CD4-positive, alpha-beta T cell treated with Interleukin-2 at 100 ng/mL for 4 hours (primary cell): Measurements from ENCODE around the gene INPP5A.

Source experiments
- DNase-seq: peaks from one replicate; pipeline ENCODE4 v3.0.0-alpha.2; 2020; ENCODE audit warnings: low spot score

Gene INPP5A

DNA sequence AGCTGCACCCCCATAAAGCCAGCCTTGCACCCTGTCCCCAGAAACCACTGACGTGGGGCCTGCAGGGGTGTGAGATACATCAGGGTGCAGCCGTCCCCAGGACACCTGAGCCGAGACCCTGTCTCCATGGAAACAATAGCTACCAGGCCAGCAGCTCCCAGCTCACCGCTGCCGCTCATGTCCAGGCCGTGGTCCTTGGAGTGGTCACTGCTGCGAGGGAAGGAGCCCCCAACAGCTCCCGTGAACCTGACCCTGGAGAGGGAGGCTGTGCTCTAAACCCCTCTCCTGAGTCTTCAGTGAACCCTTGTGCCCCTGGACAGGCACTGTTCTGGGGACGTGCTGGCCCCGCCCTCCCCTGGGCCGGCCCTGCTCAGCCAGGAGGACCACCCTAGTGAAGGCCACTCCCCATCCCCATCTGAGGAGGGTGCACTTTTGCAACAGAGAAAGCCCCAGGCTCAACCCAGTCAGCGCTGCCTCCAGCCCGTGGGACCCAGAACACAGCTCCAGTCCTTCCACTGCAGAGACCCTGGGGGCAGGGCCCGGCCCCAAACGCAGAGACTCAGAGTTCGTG is 19.6 kb upstream of the INPP5A start:
- DNase-seq, result no peak

DNA sequence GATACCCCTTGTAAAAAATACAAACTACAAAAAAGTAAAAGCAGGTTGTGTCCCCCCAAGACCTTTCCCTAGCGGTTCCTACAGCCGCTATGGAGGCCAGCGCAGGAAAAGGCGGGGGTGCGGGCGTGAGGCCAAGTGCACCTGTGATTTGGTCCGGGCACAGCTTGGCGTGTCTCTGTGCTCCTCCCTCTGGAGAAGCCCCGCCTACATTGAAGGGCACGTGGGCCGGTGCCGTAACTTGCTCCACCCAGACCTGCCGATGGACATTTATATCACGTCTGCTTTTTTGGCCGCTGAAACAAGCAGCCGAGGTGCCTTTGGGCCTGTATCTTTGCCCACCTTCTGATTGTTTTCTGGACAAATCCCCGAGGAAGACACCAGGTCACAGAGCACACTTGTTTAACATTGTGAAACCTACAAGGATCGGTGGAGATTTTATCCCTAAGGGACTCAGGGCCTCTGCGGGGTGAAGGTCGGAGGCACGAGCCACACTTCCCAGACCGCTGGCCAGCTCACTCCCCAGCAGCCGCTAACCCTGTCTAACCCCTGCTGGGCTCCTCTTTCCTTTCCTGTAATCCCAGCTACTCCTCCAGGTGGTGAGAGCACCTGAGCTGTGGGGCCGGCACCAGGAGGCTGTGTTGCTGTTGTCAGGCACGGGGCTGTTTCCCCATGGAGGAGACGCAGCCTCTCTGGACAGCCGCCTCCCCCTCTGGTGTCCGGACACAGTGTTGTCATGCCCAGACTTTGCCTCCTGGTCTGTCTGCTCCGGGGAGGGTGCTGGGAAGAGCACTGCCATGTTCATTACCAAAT is 18.8 kb upstream of the INPP5A start:
- DNase-seq, result no peak

DNA sequence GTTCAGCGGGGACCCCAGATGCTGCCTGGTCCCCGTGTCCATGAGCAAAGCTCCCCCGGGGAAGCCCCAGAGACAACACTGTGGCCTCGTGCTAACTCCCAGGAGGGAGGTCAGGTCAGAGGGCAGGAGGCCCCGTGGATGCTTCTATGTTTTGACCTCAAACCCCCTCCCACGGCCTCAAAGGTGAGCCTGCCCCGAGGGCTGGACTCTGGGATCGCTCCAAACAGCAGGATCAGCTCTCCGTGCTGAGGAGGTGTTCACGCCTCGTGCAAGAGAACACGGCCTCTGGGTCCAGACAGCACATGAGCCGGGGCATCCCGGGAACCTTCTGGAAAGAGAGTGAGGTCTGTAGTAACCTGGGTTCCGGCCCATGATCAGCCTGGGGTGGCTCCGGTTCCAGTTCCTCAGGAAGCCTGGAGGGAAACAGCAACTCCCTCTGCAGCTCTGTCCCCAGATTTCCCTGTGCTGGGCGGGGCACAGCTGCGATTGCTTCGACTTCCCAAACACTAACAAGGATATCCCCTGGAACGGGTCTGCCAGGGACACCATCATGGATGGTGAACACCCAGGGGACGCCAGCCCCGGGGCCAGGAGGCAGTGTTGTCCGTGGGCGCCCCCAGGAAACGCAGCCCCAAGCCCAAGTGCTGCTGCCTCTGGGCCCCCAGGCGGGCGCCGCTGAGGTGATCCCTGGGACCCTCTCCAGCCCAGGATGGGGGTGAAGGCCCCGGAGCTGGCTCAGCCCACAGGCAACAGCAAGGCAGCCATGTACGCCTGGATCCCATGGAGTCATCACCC is 18.0 kb upstream of the INPP5A start:
- DNase-seq, result no peak

DNA sequence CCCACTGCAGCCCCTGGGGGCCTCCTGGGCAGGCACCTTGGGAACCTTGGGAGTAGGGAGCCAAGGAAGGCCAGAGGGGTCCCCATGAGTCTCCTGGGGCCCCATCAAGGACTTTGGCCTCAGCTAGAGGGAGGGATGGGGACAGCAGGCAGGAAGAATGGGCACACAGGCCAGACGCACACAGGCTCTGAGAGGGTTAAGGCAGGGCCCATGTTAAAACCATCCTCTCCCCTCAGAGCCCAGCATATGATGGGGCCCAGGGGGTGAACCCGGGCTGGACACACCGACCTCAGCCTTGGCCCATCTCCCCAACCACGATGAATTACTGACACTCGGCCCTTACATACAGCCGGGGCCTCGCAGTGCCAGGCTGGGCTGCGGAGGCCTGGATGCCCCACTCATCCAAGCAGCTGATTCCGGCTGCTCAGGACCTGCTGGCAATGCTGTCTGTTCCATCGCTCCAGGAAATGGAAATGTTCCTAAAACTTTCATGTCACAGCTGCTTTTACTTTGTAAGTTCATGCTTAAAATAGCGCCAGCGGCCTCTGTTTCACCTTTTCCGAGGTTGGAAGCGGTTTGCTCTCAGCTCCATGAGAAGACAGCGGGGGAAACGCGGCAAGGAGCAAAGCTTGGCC is 17.3 kb upstream of the INPP5A start:
- DNase-seq, result no peak

DNA sequence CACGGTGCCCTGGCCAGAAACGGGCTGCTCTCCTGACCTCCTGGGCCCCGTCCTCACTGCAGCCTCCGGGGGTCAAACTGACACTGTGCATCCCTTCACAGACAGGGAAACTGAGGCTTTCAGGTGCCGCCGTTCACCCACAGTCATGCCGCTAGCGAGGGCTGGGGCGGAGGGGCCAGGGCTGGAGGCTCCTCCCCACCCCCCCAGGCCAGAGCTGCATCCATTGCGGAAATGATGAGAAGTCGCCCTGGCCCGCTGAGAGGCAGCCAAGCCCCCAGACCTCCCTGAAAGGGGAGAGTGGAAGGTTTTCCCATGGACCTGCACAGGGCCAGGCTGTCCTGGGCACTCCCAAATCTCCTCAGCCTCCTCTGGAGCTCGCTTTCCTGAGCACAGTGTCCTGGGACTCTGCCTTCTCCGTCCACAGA is 16.5 kb upstream of the INPP5A start:
- DNase-seq, result no peak

DNA sequence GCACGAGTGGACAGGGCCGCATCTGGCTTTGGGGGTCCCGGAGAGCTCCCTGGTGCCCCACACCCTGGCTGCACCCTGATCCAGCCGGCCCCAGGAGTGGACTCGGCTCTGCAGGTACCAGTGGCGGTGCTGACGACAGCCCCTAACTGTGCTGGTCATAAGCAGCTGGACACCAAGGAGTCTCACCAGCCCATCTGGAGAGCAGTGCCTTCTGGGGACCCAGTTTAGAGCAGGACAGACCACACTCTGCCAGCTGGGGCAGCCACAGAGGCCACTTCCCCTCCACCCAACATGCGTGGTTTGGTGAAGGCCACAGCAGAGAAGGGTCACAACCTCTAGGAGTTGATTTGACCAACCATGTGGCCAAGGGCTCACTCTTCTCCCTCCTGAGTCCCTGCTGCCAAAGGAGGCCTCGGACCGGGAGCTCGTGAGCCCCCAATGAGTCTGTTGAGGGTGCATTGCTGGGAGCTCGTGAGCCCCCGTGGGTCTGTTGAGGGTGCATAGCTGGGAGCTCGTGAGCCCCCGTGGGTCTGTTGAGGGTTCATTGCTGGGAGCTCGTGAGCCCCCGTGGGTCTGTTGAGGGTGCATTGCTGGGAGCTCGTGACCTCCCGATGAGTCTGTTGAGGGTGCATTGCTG is 16.0 kb upstream of the INPP5A start:
- no peak for DNase-seq

DNA sequence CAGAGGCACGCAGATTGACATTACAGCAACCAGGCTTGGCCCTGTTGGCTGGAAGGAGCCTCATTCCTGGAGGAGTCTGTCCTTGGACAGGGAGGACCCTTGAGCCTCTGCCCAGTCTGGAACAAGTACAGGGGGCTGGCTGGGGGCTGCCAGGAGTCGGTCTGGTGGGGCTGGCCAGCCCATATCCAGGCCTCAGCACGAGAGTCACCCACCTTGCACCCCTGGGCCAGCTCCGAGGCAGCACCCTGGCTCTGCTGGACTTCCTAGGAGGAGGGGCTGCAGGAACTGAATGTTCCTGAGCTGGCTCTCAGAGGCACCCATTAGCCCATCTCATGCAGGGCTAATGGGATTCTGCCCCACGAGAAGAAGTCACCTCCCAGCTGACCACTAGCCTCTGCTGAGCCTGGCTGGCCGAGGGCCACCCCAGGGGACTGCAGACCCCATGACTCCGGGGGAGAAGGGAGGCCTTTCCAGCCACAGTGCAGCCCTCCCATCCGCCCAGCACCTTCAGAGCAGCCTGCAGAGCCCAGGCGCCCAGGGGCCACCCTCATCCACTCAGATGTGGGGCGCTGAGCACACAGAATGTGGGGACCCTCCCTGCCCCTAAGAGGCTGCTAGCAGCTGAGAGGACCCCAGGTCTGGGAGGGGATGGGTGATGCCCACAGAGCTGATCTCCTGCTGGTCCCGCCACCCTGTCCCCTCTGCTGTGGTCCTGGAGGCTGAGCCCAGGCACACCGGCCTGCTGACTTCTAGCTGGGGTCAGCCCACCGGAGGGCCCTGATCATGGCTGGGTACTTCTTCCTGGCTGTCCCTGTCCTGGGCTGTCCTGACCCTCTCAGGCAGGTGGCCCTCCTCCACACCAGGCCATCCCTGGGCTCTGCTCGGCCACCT is 14.8 kb upstream of the INPP5A start:
- DNase-seq, result no peak

DNA sequence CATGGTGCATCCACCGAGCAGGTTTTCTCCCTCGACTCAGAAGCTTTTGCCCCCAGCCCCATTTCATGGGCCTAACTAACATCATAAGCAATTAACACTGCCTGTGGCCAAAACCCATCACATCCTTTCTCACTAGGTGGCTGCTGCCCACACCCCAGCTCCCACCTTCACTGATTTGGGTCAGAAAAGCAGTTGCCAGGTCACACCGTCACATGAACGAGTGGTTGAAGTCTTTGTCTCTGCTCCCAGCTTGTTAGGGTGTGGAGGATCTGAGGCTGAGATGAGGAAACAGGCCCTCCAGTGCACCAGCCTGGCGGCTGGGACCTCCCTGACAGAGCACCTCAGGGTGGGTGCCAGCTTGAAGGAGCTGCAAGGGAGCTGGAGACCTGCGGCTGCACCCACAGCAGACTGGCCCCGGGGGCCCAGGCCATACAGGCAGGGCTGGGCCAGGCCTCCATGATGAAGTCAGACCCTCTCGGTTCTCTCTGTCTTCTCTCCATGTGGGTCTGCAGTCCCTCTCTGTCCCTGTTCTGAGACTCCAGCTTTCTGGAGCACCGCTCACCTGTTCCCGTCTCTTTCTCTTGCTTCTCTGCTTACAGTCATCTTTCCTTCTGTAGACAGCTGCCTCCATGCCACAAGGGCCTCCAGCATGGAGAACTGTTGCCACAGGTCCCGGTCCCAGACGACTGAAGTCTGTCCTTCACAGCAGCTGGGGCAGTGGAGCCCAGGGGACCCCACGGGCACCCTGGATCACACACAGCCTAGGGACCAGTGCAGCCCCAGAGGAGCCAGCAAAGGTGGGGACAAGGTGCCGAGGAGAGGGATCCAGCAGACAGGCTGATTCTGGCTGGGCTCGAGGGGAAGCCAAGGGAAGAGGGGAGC is 13.8 kb upstream of the INPP5A start:
- DNase-seq, result no peak

DNA sequence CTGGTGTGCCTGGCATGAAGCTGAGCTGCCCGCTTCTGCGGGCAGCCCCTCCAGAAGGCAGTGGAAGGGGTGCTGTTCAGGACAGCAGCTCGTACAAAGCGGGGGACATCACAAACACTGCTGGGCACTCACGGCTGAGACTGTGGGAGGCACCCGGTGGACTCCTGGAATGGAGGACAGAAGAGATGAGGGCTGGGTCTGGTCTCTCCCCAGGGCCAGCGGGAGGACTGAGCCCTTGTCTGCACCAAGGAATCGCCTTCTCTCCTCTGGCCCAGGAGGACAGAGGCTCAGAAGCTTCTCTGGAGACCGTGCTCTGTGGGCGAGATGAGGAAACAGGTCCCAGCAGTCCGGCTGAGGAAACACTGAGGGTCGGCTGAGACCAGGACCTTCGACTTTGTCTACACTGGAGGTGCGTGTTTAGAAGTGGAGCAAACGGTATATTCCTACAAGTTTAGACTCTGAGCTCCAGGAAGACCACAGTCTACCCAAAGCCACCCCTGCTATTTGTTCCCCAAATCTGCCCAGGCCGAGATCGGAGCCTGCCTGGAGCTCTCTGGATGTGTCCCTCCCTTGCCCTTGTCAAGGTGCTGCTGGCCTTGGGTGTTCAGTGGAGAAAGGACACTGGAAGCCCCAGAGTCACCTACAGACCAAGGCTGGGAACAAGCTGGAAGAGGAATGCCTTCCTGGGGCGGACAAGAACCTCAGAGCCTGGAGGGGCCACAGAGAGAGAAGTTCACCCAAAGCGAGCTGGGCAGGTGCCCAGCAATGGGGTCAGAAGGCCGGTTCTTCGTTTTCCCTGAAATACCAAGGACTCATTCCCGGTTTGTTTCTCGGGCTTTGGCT is 12.9 kb upstream of the INPP5A start:
- DNase-seq, result no peak

DNA sequence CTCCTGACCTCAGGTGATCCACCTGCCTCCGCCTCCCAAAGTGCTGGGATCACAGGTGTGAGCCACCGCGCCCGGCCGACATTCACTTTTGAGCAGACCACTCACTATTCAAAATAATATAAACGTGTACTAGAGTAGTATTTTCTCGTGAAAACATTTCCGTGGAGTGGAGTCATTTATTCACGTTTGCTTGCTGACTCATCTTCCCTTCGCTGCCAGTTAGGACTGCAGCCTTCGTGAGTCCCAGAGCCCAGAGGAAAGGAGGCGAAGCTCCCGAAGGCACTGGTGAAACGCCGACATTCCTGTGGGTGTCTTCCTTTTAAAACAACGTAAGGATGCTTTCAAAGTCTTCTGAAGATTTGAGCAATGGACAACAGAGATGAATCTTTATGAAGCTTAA is 10.9 kb upstream of the INPP5A start:
- no peak for DNase-seq

DNA sequence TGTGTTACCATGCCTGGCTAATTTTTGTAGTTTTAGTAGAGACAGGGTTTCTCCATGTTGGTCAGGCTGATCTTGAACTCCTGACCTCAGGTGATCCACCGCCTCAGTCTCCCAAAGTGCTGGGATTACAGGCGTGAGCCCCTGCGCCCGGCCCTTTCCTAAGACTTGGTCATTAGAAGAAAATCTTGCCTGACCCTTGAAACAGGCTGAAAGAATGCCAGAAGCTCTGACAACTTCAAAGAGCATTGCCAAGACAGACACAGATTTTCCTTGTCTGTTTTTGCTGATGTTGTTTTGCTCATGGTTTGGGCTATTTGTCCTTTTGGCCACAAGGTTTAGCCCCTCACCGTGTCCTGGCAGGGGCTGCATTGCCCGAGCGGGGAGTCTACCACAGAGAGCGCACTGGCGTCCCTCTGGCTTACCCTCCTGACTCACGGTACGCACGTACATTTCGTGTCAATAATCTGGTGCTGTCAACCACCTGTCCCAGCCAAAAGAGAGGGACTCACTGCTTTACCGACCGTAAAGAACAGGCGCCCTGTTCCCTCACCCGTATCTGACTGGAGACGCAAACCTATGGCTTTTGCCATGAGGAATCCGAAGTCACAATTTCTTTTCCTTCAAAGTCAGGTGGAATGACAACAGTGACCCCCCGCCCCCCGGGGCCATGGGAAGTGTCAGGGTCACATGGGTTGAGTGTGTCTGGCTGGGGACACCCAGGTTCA is 10.1 kb upstream of the INPP5A start:
- no peak for DNase-seq

DNA sequence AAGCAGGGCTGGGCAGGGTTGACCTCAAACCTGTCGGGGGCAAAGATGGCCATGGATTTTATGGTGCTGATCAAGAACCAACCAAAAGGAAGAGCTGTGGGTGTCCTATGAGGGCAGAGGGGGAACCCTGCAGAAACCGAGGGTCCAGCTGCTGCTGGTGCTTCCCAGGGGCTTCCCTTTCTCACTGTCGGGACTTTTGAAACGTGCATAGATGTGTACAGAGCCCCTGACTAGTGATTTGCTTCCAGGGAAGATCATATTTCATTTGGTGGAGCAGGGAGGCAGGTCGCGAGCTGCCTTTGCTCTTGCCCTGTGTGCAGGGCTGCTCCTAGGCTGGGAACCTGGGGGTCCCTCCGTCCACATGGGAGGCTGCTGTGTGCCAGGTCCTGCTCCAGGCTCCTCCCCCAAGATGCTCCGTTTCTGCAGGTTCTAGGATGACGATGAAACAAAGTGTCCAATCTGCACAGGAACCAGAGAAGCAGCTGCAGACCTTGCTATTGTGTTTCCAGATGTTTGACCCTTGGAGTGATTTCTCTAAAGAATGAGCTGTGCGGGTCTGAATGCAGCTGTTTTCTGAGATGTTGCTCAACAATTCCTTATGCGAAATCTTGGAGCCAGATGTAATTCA is 9.4 kb upstream of the INPP5A start:
- no peak for DNase-seq

DNA sequence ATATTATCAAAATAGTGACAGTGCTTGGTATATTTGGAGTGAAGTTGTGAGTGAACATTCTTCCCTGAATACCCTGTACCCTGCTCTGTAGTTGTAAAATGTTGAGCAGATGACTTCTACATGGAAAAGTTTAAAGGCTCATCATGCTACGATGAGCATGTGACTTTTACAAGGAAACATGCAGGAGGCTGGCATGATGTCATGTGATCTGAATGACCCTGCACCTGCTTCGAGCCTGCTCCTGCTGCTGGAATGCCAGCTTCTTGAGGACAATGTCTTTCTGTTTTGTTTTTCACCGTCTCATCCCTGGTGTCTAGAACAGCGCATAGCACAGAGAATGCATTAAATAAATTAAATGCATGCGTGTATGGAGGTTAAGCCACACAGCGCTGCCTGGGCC is 5.4 kb upstream of the INPP5A start:
- no peak for DNase-seq

DNA sequence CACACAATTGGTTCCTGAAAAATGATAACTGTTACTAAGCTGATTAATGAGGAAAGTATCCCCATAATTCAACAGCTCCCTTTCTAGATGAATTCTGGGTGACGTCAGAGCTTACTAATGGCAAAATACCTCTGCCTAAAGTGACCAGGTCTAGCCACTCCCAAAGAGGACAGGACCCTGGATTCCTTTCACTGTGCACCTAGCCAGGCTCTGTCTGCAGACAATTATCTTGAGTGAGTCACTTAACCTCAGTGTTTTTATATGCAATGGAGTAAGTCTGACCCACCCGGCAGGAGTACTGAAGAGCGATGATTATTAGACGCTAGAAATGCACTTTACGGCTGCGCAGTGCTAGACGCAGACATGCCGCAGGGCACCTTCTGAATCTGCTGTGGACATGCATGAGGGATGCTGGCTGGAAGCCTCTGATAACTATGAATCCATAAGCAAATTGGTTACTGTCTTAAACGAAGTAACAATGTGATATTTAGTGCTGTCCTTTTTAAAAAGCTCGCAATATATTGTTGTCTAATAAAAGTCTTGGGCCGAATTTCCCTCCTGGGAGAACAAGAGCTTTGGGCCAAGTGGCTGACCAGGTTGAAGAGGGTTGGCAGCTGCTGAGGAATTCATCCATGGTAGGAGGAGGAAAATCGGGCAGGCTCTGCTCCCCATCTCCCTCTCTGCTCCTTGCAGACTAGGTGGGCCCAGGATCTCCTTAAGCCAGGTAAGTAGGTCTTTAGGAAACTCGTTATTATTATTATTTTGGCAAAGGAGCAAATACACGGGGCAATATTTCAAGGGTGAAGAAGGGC is 4.6 kb upstream of the INPP5A start:
- no peak for DNase-seq

DNA sequence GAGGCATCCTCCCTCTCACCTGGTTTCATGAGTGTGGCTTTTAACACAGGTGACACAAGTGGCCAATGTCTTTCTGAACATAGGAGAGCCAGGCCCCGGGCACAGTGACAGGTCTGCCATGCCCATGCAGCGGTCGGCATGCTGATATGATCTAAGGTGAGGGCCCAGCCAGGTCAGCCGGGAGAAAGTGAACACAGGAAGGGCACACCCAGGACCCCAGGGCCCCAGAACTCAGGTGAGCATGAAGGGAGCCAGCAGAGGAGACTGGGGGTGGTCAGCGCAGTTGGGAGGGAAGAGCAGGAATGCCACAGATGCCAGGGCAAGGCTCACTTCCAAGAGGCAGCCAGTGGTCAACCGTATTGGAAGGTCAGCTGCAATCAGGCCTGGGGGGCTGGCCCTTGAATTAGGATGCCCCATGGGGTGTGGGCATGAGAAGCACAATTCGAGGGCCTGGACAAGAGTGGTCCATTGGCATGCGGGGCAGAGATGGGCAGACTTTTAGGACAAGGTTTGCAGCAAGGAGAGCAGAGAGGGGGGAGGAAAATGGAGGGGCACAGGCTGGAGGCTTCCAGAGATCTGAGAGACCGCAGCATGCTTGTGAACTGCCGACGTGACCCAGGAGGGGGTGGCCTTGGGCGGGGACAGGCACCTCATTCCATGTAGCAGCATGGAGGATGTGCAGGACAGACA is 3.9 kb upstream of the INPP5A start:
- DNase-seq, result no peak

DNA sequence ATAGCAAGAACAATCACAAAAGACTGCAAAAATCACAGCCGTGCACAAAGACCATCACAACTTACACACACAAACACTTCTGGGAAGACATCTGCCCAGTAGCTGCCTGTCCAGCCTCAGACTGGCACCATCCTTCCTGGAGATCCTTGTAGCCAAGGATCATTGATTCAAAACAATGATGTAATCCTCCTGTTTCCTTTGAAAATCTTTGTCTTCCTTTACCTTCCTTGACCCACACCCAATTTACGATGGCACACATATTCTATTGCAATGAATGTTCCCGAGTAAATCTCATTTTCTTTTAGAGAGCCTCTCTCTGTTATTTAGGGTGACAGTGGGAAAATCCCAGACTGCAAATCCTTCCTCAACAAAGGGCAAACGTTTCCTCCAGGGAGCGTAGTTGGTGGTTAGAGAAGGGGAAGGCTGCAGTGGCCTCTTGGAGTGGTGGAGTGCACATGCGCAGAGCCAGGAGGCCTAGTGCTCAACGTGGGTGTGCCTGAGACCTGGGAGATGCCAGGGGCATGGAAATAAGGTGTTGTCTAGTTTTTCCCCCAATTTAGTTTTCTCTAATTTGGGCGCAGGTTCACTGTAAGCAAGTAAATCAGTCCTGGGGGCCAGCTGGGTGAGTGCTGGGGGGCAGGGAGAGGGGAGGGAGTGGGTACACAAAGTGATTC is 3.1 kb upstream of the INPP5A start:
- DNase-seq, result no peak
